NT2/D1 (cell line): ENCODE data around the gene PHACTR3.

Experiments used
- DNase-seq: peaks from one replicate; pipeline ENCODE4 v3.0.0-alpha.2; 2011; ENCODE audit warnings: low read depth, low spot score
- H3K27me3 ChIP-seq: 2 replicates; pipeline ENCODE4 v1.6.0; 2011; ENCODE audit warnings: mild to moderate bottlenecking; ENCODE audit not compliant: insufficient read length, insufficient read depth
- H3K36me3 ChIP-seq: 2 replicates; pipeline ENCODE4 v1.6.1; 2011; ENCODE audit warnings: mild to moderate bottlenecking, low read length, mixed read lengths; ENCODE audit not compliant: insufficient read depth, insufficient read length
- H3K4me1 ChIP-seq: 2 replicates; pipeline ENCODE4 v1.5.1; 2011; ENCODE audit not compliant: insufficient read depth, insufficient read length
- H3K4me3 ChIP-seq: 2 replicates; pipeline ENCODE4 v1.5.1; 2011; ENCODE audit warnings: low read depth; ENCODE audit not compliant: insufficient read length
- H3K9ac ChIP-seq: 2 replicates; pipeline ENCODE4 v1.6.0; 2011; ENCODE audit warnings: low read depth; ENCODE audit not compliant: insufficient read length
- H3K9me3 ChIP-seq: 2 replicates; pipeline ENCODE4 v1.5.1; 2011; ENCODE audit warnings: mild to moderate bottlenecking, low read length; ENCODE audit not compliant: insufficient read depth
- SUZ12 ChIP-seq: IDR thresholded peaks from 2 replicates; pipeline ENCODE4 v1.6.1; 2011; ENCODE audit not compliant: insufficient read length, insufficient read depth; ENCODE audit errors: extremely low read depth
- YY1 ChIP-seq: IDR thresholded peaks from 2 replicates; pipeline ENCODE4 v1.6.1; 2011; ENCODE audit not compliant: insufficient read length, insufficient read depth
- ZNF274 ChIP-seq: IDR thresholded peaks from 2 replicates; pipeline ENCODE4 v1.6.1; 2011; ENCODE audit warnings: mild to moderate bottlenecking, low read depth, low read length

Gene PHACTR3

DNA sequence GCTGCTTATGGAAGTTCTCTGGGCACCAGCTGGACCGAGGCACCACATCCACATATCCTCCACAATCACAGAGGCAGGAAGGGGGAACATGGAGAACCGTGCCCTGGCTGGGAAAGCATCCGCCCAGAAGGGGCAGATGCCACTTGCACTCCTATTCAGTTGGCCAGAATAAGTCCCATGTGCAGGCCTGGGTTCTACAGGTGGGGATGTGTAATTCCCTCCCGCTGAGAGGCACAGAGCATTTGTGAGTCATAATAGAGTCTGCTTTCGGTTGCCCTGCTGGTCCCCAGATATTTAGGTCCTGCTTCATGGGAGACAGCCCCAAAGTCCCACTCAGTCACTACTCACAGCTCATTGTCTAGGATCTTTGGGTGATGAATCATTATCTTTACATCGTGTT, 104.0 kb downstream of the PHACTR3 start:
- Histone ChIP-seq H3K4me3 (no peak overlapping the region), H3K9me3 (no peaks in the 10 kb centered on the region), H3K4me1 (peaks cover 4% of the 10 kb centered on the region), H3K36me3 (no peaks in the 10 kb centered on the region), H3K27me3 (no peaks in the 10 kb centered on the region), H3K9ac (no peak overlapping the region)
- no peak for DNase-seq
- no peak for TF ChIP-seq YY1
- no peak for TF ChIP-seq ZNF274
- TF ChIP-seq SUZ12 = no peak

DNA sequence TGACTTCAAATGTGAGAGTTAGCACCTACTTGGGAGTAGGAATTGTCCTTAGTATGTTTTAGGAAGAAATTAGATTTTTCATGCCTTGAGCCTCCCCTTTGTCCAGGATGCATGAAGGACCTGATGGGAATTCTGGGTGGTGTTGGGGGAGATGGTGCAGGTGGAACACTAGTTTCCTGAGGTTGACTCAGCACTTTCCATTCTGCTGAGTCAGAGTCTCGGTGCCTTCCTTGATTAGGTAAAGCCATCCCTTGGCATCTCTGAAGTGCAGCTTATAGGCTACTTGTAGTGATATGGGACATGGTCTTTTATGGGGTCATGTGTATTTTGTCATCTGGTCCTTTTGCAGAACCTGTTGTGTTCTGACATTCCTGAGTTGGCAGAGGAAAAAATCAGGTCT, 105.3 kb downstream of the PHACTR3 start:
- TF ChIP-seq SUZ12 (no peak), ZNF274 (no peak), YY1 (no peak)
- Histone ChIP-seq H3K4me3 (no peak overlapping the region), H3K36me3 (no peaks in the 10 kb centered on the region), H3K9me3 (no peaks in the 10 kb centered on the region), H3K9ac (no peak overlapping the region), H3K4me1 (peaks cover 4% of the 10 kb centered on the region), H3K27me3 (no peaks in the 10 kb centered on the region)
- no peak for DNase-seq

DNA sequence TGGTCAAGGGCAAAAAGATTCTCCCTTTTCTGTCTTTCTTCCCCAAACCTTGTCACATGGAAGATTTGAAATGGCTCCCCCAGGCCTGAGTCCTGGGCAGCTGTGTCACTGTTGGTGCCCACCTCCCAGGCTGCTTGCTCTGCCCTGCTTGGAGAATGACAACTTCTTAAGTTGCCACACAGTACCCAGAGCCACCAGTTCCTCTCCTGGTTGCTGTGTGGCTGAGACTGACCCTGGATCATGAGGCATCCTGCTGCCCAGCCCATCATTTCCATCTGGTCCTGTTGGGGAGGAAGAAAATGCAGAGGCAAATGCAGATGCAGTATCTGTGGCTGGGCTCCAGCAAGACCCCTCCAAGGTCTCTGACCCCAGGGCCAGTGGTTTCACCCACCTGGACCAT, 113.7 kb downstream of the PHACTR3 start:
- Histone ChIP-seq H3K27me3 (no peaks in the 10 kb centered on the region), H3K9ac (no peak overlapping the region), H3K4me1 (no peaks in the 10 kb centered on the region), H3K9me3 (no peaks in the 10 kb centered on the region), H3K36me3 (no peaks in the 10 kb centered on the region), H3K4me3 (no peak overlapping the region)
- no peak for TF ChIP-seq ZNF274
- no peak for TF ChIP-seq SUZ12
- TF ChIP-seq YY1 = no peak
- DNase-seq = no peak

DNA sequence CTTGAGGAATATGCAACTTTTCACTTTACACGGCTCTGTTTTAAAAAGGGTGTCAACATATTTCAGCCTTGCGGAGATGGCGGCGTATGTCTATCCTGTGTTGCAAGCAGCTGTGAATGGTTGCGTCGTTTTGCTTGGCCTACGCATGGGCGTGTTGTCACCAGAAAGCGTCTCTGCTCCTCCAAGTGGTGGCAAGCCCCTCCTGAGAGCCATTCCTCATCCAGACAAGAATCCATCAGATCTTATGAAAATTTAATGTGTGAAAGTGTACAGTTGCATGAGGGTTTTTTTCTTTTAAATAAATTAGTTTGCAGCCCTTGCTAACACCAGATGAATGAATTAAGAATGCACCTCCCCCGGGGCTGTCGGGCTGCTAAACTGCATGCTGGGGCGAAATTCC, 114.4 kb downstream of the PHACTR3 start:
- Histone ChIP-seq H3K4me3 (no peak overlapping the region), H3K27me3 (peaks cover 1% of the 10 kb centered on the region), H3K4me1 (no peaks in the 10 kb centered on the region), H3K36me3 (no peaks in the 10 kb centered on the region), H3K9ac (no peak overlapping the region), H3K9me3 (no peaks in the 10 kb centered on the region)
- no peak for DNase-seq
- TF ChIP-seq ZNF274 (no peak), YY1 (no peak), SUZ12 (no peak)

DNA sequence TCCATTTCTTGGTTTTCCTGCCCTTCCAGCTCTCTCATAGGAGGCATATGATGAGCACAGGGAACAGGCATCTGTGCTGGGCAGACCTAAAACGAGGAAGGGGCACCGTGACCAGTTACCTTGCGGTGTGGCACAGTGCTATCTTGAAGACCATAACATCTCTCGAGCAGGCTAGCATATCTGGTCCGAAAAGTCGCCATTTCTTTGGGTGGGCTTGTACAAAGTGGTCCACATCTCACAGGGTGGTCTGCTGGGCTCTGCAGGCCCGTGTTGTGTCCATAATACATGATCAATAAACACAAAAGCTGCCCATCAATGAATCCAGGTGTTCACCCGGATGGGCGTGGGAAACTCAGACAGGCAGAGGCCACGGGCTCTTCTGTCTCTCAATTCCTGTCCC, 115.7 kb downstream of the PHACTR3 start:
- TF ChIP-seq YY1 = no peak
- no peak for TF ChIP-seq ZNF274
- no peak for TF ChIP-seq SUZ12
- DNase-seq = no peak
- no peaks in the 10 kb centered on the region for H3K4me1 ChIP-seq
- no peak overlapping the region for H3K9ac ChIP-seq
- no peaks in the 10 kb centered on the region for H3K36me3 ChIP-seq
- H3K9me3 ChIP-seq = no peaks in the 10 kb centered on the region
- H3K4me3 ChIP-seq = no peak overlapping the region
- H3K27me3 ChIP-seq = peaks cover 9% of the 10 kb centered on the region

DNA sequence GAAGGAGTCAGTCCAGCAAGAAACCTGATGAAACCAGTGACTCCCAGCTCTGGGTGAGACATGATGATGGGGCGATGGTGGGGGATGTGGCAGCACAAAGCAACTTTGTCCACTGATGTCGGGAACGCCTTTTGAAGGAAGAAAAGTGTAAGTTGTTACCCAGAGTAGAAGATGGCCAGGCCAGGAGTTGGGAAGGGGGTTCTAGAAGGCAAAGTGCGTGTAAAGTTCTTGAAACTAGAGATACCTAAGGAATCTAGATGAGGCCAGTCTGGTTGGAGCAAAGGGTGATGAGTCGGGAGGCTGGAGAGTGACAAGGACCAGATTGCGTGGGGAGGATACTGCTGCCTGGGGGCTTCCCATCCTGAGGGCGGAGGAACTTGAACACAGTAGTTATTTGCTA, 117.0 kb downstream of the PHACTR3 start:
- DNase-seq = no peak
- H3K4me3 ChIP-seq = no peak overlapping the region
- no peaks in the 10 kb centered on the region for H3K4me1 ChIP-seq
- peaks cover 13% of the 10 kb centered on the region for H3K27me3 ChIP-seq
- H3K9ac ChIP-seq = no peak overlapping the region
- TF ChIP-seq ZNF274 (no peak), SUZ12 (no peak), YY1 (no peak)
- no peaks in the 10 kb centered on the region for H3K36me3 ChIP-seq
- H3K9me3 ChIP-seq = no peaks in the 10 kb centered on the region

DNA sequence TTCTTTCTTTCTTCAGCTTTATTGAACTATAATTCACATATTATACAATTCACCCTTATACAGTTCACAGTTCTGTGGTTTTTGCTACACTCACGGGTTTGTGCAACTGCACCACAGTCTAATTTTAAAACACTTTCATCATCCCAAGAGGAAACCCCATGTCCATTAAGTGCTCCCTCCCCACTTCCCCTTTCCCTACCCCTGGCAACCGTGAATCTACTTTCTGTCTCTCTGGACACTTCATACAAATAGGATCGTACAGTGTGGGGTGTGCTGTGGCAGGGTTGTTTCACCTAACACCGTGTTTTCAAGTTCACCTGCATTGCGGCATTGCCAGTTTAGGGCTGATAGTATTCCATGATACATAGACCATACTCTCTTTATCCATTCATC, 118.8 kb downstream of the PHACTR3 start:
- peaks cover 13% of the 10 kb centered on the region for H3K27me3 ChIP-seq
- no peak for DNase-seq
- no peak overlapping the region for H3K9ac ChIP-seq
- H3K4me1 ChIP-seq = no peaks in the 10 kb centered on the region
- TF ChIP-seq YY1 = no peak
- TF ChIP-seq SUZ12 = no peak
- no peak for TF ChIP-seq ZNF274
- H3K36me3 ChIP-seq = no peaks in the 10 kb centered on the region
- H3K9me3 ChIP-seq = no peaks in the 10 kb centered on the region
- H3K4me3 ChIP-seq = no peak overlapping the region
